Glutamatergic neuron (in vitro differentiated cells): ENCODE measurements around the gene LAMA2. TPM values are rescaled to one million over a fixed set of nuclear protein-coding genes. Genes with fewer than 3 reads are reported as not detected.

ENCODE experiments used
- DNase-seq: peaks from one replicate; pipeline ENCODE4 v3.0.0; 2022
- H3K27ac Mint-ChIP-seq: one replicate; pipeline ENCODE4 v1.8.0; 2020; ENCODE audit warnings: mild to moderate bottlenecking, mixed read lengths, inconsistent platforms; ENCODE audit not compliant: unreplicated experiment
- H3K27me3 Mint-ChIP-seq: one replicate; pipeline ENCODE4 v1.8.0; 2020; ENCODE audit warnings: mild to moderate bottlenecking, moderate library complexity, mixed read lengths, inconsistent platforms; ENCODE audit not compliant: unreplicated experiment
- H3K36me3 Mint-ChIP-seq: one replicate; pipeline ENCODE4 v1.8.0; 2020; ENCODE audit warnings: mild to moderate bottlenecking, mixed read lengths, inconsistent platforms; ENCODE audit not compliant: unreplicated experiment
- H3K4me1 Mint-ChIP-seq: one replicate; pipeline ENCODE4 v1.8.0; 2020; ENCODE audit warnings: mild to moderate bottlenecking, low read depth, mixed read lengths, inconsistent platforms; ENCODE audit not compliant: unreplicated experiment
- H3K4me3 Mint-ChIP-seq: one replicate; pipeline ENCODE4 v1.8.0; 2020; ENCODE audit warnings: mild to moderate bottlenecking, mixed read lengths, inconsistent platforms; ENCODE audit not compliant: unreplicated experiment
- H3K9me3 Mint-ChIP-seq: one replicate; pipeline ENCODE4 v1.8.0; 2020; ENCODE audit warnings: mild to moderate bottlenecking, moderate library complexity, mixed read lengths, inconsistent platforms; ENCODE audit not compliant: unreplicated experiment
- total RNA-seq: library from RNA; stranded (reverse); fragmentation: NEBNext Ultra II Directional; extraction: Animal tissue kit (Norgen Biotek cat#: 25700); gene quantifications from one replicate; pipeline ENCODE4 v1.2.1, GENCODE V29; 2021; ENCODE audit not compliant: unreplicated experiment
- TF ChIP-seq, protein P1 (sequence below): fragments of 200-600 bp; sonication (generic); IDR thresholded peaks from one replicate; pipeline ENCODE4 v1.5.0; 2021; ENCODE audit not compliant: partially characterized antibody, unreplicated experiment

LAMA2 gene
- total RNA-seq, 1 donor from 2014 or later = 2.4 TPM

- Mint-ChIP-seq H3K27me3 (no peaks in the 10 kb centered on the region), H3K27ac (peak overlapping the region; percentile 31), H3K9me3 (no peaks in the 10 kb centered on the region), H3K36me3 (no peaks in the 10 kb centered on the region), H3K4me1 (peaks cover 22% of the 10 kb centered on the region), H3K4me3 (peak overlapping the region; percentile 4)
- no peak for DNase-seq
- TF ChIP-seq, protein P1, sequence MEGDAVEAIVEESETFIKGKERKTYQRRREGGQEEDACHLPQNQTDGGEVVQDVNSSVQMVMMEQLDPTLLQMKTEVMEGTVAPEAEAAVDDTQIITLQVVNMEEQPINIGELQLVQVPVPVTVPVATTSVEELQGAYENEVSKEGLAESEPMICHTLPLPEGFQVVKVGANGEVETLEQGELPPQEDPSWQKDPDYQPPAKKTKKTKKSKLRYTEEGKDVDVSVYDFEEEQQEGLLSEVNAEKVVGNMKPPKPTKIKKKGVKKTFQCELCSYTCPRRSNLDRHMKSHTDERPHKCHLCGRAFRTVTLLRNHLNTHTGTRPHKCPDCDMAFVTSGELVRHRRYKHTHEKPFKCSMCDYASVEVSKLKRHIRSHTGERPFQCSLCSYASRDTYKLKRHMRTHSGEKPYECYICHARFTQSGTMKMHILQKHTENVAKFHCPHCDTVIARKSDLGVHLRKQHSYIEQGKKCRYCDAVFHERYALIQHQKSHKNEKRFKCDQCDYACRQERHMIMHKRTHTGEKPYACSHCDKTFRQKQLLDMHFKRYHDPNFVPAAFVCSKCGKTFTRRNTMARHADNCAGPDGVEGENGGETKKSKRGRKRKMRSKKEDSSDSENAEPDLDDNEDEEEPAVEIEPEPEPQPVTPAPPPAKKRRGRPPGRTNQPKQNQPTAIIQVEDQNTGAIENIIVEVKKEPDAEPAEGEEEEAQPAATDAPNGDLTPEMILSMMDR = peak; percentile 78
Measured at GRCh38 chr6:129498950-129499842, 616.3 kb downstream of the LAMA2 start.

DNA sequence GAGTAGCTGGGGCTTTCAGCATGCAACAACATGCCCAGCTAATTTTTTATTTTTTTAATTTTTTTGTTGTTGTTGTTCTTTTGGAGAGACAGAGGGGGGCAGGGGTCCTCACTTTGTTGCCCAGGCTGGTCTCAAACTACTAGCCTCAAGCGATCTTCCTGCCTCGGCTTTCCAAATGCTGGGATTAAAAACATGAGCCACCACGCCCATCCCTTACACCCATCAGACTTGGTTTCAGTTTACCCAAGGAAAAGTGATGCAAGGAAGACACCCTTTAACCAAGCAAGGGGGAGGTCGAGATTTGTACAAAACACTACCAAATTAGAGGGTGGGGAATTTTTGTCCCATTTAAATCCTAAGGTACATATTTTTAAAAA, 616.9 kb downstream of the LAMA2 start:
- TF ChIP-seq, protein P1 = no peak
- H3K4me3 Mint-ChIP-seq = no peak overlapping the region
- no peaks in the 10 kb centered on the region for H3K9me3 Mint-ChIP-seq
- DNase-seq = no peak
- no peaks in the 10 kb centered on the region for H3K36me3 Mint-ChIP-seq
- no peaks in the 10 kb centered on the region for H3K27me3 Mint-ChIP-seq
- peaks cover 22% of the 10 kb centered on the region for H3K4me1 Mint-ChIP-seq
- H3K27ac Mint-ChIP-seq = no peak overlapping the region

DNA sequence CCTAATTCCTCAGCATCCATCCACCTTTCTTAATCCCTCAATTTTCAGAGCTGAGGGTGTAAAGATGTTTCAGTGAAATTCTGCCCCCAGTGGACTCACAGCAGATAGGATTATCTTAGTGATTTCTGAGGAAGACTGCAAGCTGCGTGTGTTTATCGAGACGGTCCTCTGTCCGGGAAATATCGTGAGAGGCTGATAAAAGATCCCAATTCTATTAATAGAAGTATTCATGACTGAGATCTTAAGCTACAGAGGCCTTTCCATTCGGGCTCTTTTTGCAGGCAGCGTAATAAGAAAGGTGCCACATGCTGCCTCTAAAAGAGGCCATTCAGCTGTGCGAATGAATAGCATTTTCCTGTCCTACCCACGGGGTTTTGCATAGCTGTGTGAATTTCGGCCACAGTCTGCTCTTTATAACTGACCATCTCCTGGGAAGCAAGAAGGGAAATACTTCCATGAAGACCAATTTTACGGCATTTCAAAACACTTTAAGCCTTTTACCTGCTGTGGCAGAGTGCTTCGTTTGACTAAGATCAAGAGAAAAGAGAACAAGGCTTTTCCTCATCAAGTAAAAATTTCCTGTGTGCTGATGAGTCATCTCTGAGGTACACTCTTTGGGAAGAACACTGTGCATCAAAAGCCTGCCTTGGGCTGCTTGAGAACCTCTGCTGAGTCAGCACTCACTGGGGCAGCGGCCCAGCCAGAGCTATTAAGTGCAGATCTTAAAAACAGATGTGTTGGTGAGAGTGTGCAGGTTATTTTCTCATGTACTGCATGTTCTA, 618.2 kb downstream of the LAMA2 start:
- Mint-ChIP-seq H3K9me3 (no peaks in the 10 kb centered on the region), H3K36me3 (no peaks in the 10 kb centered on the region), H3K4me1 (peaks cover 22% of the 10 kb centered on the region), H3K27me3 (no peaks in the 10 kb centered on the region), H3K27ac (peak overlapping the region; percentile 87), H3K4me3 (peak overlapping the region; percentile 18)
- peak; percentile 37 for DNase-seq
- TF ChIP-seq, protein P1 = peak; percentile 44

DNA sequence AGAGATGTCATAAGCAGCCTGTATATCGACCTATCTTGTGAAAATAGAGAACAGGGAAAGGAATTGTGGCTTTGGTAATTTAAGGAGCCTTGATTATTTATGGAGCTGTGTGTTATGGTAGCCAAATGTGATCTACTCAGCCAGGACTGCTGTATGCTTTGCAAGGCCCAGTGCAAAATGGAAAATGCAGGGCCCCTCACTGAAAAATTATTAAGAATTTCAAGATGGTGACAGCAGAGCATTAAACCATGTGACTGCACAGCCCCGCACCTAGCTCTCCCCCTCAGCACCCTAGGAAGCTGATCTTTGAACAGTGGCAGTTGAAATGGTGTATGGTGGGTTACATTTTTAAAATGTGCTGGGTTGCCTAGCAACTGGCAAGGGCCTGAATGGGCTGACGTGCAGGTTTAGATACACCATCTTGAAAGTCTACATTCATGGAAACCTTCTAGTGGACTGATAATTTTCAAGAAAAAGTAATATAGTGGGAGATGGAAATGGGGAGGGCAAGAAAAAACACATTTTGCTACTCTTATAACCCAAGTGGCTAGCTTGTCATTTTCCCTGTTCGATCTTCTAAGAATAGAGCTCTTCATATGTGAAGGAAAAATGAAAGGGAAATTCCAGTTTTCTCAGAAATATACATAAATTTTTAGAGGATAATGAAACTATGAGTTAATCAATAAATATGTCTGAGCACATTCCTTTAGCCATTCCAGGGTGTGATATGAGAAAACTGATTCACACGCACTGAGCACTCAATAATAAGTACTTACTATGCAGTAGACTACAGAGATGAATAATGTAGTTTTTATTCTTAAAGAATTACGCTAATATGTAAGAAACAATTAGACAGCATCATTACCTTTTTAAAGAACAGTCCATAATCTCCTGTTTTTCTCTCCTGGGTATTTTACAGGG, 619.1 kb downstream of the LAMA2 start:
- H3K4me1 Mint-ChIP-seq = peaks cover 22% of the 10 kb centered on the region
- TF ChIP-seq, protein P1 = no peak
- no peaks in the 10 kb centered on the region for H3K9me3 Mint-ChIP-seq
- H3K36me3 Mint-ChIP-seq = no peaks in the 10 kb centered on the region
- no peaks in the 10 kb centered on the region for H3K27me3 Mint-ChIP-seq
- no peak for DNase-seq
- H3K27ac Mint-ChIP-seq = peak overlapping the region; percentile 87
- H3K4me3 Mint-ChIP-seq = peak overlapping the region; percentile 18
